Thyroid gland (tissue), 4 donors: ENCODE data around the gene CDX1. TPM values are rescaled to one million over a fixed set of nuclear protein-coding genes. Genes with fewer than 3 reads are reported as not detected.

Experiments used
- DNase-seq, 2 donors: peaks; one replicate each; pipeline ENCODE4 v3.0.0-alpha.2; 2019
- H3K27ac ChIP-seq, 3 donors: fragments of 200-600 bp; sonication (generic); 1 replicate in 2 of 3; 2 replicates in 1 of 3; pipeline ENCODE4 v1.5.1; 2016 to 2019; ENCODE audit warnings: mild to moderate bottlenecking in 1 of 3, moderate library complexity in 1 of 3
- H3K27me3 ChIP-seq: fragments of 200-600 bp; sonication (generic); one replicate; pipeline ENCODE4 v1.5.1; 2019
- H3K36me3 ChIP-seq, 2 donors: fragments of 200-600 bp; sonication (generic); one replicate each; pipeline ENCODE4 v1.5.1; 2016 to 2019
- H3K4me1 ChIP-seq, 2 donors: fragments of 200-600 bp; sonication (generic); one replicate each; pipeline ENCODE4 v1.5.1; 2017 to 2019
- H3K4me3 ChIP-seq, 3 donors: fragments of 200-600 bp; sonication (generic); replicated peaks in 1 of 3; 1 replicate in 2 of 3; 2 replicates in 1 of 3; pipeline ENCODE4 v1.5.1; 2016; ENCODE audit warnings: mild to moderate bottlenecking in 1 of 3
- H3K9me3 ChIP-seq: fragments of 200-600 bp; sonication (generic); one replicate; pipeline ENCODE4 v1.5.1; 2017
- CTCF ChIP-seq, 6 experiments: fragments of 200-600 bp in 3 of 6; fragments of 450-650 bp in 3 of 6; sonication (generic) in 3 of 6; IDR thresholded peaks; one replicate each; pipeline ENCODE4 v1.5.1; 2016 to 2019; ENCODE audit warnings: antibody characterized with exemption in 6 of 6, mild to moderate bottlenecking in 2 of 6, inconsistent platforms in 1 of 6, moderate library complexity in 1 of 6
- POLR2A ChIP-seq, 2 donors: fragments of 450-650 bp; IDR thresholded peaks; one replicate each; pipeline ENCODE4 v1.6.1; 2017; ENCODE audit warnings: antibody characterized with exemption in 2 of 2, mild to moderate bottlenecking in 2 of 2, moderate library complexity in 1 of 2
- WGBS, 2 donors: methylation state at CpG; one replicate each; pipeline ENCODE4 v1.1.5; 2017; 5-methylcytosine and 5-hydroxymethylcytosine counted together
- intact Hi-C: fragments of 100-400 bp; cut with DNase I; formaldehyde crosslinking; loops from one replicate; pipeline ENCODE4 v1.15.1; 2023
- total RNA-seq, 4 donors: library from RNA; depleted of rRNA; stranded (reverse); fragments of >200 nt; gene quantifications; one replicate each; pipeline ENCODE4 v1.2.3, GENCODE V29; 2016

Gene CDX1
- total RNA-seq, 4 donors from 2014 or later = not detected

DNA sequence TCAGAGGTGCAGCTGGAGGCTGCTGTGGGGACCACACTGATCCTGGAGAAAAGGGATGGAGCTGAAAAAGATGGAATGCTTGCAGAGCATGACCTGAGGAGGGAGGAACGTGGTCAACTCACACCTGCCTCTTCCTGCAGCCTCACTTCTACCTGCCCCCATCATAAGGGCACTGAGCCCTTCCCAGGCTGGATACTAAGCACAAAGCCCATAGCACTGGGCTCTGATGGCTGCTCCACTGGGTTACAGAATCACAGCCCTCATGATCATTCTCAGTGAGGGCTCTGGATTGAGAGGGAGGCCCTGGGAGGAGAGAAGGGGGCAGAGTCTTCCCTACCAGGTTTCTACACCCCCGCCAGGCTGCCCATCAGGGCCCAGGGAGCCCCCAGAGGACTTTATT lies 17.4 kb downstream of the CDX1 start:
- WGBS, 2 donors = 83 to 95% methylated on average over 2 of the region's 2 CpGs
- no peak for DNase-seq
- intact Hi-C loops = no loop called here

GRCh38 chr5:150184990-150185912 lies 18.7 kb downstream of the CDX1 start:
- H3K27me3 ChIP-seq = peaks cover 10% of the 10 kb centered on the region
- WGBS, 2 donors = 86 to 87% methylated on average over 12 of the region's 12 CpGs
- no peak overlapping the region for H3K4me3 ChIP-seq
- H3K4me1 ChIP-seq = peaks cover 4 to 18% of the 10 kb centered on the region in 2 donors
- no peak overlapping the region for H3K27ac ChIP-seq
- no peaks in the 10 kb centered on the region for H3K36me3 ChIP-seq
- TF ChIP-seq CTCF (IDR thresholded peaks at IDR 0.05) (no peak), POLR2A (IDR thresholded peaks at IDR 0.05) (no peak)
- intact Hi-C loops = no loop called here
- DNase-seq = no peak
- no peaks in the 10 kb centered on the region for H3K9me3 ChIP-seq

More for the DNA sequence above, 17.4 kb downstream of the CDX1 start:
- Histone ChIP-seq H3K36me3 (no peaks in the 10 kb centered on the region), H3K4me3 (no peak overlapping the region), H3K9me3 (no peaks in the 10 kb centered on the region), H3K4me1 (peaks cover 4 to 21% of the 10 kb centered on the region in 2 donors), H3K27ac (no peak overlapping the region), H3K27me3 (no peaks in the 10 kb centered on the region)
- TF ChIP-seq CTCF (IDR thresholded peaks at IDR 0.05) (no peak), POLR2A (IDR thresholded peaks at IDR 0.05) (no peak)

DNA sequence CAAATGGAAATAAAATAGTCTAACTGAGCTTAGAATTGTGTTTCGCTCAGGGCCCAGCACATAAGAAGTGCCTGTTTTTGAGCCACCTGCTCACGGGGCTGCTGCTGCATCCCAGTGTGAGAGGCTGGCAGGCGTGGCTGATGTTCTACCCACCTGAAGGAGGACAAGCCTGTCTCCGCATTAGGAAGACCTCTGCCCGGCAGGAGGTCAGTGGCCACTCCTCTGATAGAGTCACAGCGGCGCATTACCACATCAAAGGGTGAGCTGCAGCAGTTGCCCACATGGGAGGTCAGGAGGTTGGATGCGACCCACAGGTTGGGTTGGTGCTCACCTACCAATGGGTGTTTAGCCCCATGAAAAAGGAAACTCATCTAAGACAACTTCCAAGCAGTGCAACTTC lies 19.6 kb downstream of the CDX1 start:
- no peak for DNase-seq
- Histone ChIP-seq H3K27me3 (peaks cover 14% of the 10 kb centered on the region), H3K4me3 (no peak overlapping the region), H3K4me1 (peaks cover under 1 to 12% of the 10 kb centered on the region in 2 donors), H3K9me3 (no peaks in the 10 kb centered on the region), H3K27ac (no peak overlapping the region), H3K36me3 (no peaks in the 10 kb centered on the region)
- TF ChIP-seq POLR2A (IDR thresholded peaks at IDR 0.05) = no peak
- no peak for TF ChIP-seq CTCF (IDR thresholded peaks at IDR 0.05)
- intact Hi-C loops = no loop called here
- 86 to 92% methylated on average over 8 of the region's 8 CpGs for WGBS, 2 donors

GRCh38 chr5:150186897-150187296 lies 20.3 kb downstream of the CDX1 start:
- no peak for TF ChIP-seq POLR2A (IDR thresholded peaks at IDR 0.05)
- no peak for TF ChIP-seq CTCF (IDR thresholded peaks at IDR 0.05)
- Histone ChIP-seq H3K4me3 (no peak overlapping the region), H3K4me1 (peaks cover 0 to 6% of the 10 kb centered on the region in 2 donors), H3K27ac (no peak overlapping the region), H3K9me3 (no peaks in the 10 kb centered on the region), H3K27me3 (peaks cover 14% of the 10 kb centered on the region), H3K36me3 (no peaks in the 10 kb centered on the region)
- 67% methylated on average over 4 of the region's 4 CpGs for WGBS, 2 donors
- intact Hi-C loops = no loop called here
- DNase-seq = no peak

DNA sequence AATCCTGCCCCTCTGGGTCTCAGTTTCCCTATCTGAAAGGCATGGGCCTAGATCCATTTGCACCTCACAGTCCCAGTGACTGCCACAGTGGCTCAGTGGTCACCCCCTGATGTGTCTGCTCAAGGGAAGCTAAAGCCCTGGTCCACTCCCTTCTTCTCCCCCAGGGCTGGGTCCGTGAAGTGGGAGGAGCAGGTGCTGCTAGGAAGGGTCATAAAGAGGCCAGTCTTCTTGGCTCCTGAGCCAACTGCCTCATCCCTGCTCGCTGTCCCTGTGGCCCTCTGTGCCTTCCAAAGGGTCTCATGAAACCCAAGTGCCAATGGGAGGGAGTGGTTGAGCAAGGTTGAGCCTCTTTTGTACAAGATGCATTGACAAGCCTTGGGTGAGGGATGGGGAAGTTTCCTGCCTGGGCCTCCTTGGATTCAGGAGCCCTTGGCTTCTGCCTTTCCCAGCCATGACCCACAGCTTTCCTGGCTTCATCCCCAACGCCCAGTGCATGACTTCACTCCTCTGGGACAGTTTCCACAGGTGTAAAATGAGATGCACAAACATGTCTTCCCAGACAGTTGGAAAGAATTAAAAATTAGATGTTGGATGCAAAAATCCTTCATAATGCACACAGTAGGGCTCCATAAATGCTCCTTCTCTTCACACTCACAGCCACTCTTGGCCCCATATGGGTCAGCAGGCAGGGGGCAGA lies 21.7 kb downstream of the CDX1 start:
- intact Hi-C loops = no loop called here
- DNase-seq = no peak
- Histone ChIP-seq H3K4me1 (peaks cover 0 to 6% of the 10 kb centered on the region in 2 donors), H3K36me3 (no peaks in the 10 kb centered on the region), H3K9me3 (no peaks in the 10 kb centered on the region), H3K27me3 (peaks cover 14% of the 10 kb centered on the region), H3K27ac (no peak overlapping the region), H3K4me3 (no peak overlapping the region)
- WGBS, 2 donors = 70 to 77% methylated on average over 3 of the region's 3 CpGs
- no peak for TF ChIP-seq CTCF (IDR thresholded peaks at IDR 0.05)
- TF ChIP-seq POLR2A (IDR thresholded peaks at IDR 0.05) = no peak
